GM10266 (cell line): ENCODE data around the gene CLDN25.

Experiments
- DNase-seq: peaks from one replicate; pipeline ENCODE4 v3.0.0; 2012; ENCODE audit errors: extremely low spot score
- TF ChIP-seq, protein P1 (sequence below): IDR thresholded peaks from 2 replicates; pipeline ENCODE4 v1.5.1; 2012; ENCODE audit warnings: mild to moderate bottlenecking, low read depth; ENCODE audit not compliant: control insufficient read depth, insufficient read depth; ENCODE audit errors: missing control alignments

CLDN25 gene

GRCh38 chr11:113764527-113765219 lies 14.9 kb upstream of the CLDN25 start:
- TF ChIP-seq, protein P1, sequence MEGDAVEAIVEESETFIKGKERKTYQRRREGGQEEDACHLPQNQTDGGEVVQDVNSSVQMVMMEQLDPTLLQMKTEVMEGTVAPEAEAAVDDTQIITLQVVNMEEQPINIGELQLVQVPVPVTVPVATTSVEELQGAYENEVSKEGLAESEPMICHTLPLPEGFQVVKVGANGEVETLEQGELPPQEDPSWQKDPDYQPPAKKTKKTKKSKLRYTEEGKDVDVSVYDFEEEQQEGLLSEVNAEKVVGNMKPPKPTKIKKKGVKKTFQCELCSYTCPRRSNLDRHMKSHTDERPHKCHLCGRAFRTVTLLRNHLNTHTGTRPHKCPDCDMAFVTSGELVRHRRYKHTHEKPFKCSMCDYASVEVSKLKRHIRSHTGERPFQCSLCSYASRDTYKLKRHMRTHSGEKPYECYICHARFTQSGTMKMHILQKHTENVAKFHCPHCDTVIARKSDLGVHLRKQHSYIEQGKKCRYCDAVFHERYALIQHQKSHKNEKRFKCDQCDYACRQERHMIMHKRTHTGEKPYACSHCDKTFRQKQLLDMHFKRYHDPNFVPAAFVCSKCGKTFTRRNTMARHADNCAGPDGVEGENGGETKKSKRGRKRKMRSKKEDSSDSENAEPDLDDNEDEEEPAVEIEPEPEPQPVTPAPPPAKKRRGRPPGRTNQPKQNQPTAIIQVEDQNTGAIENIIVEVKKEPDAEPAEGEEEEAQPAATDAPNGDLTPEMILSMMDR: no peak
- no peak for DNase-seq

GRCh38 chr11:113771964-113772363 lies 7.6 kb upstream of the CLDN25 start:
- TF ChIP-seq, protein P1: no peak

GRCh38 chr11:113773092-113773415 lies 6.5 kb upstream of the CLDN25 start:
- TF ChIP-seq, protein P1: no peak
- no peak for DNase-seq

More at GRCh38 chr11:113771964-113772363, 7.6 kb upstream of the CLDN25 start:
- DNase-seq: no peak

GRCh38 chr11:113773416-113774173 lies 6.0 kb upstream of the CLDN25 start, which contains the start of gene ZW10:
ZW10 (minus strand) TSS chr11:113773692; CDS start chr11:113773666, 26 bp downstream.
- TF ChIP-seq, protein P1: peak; percentile 73
- peak; percentile 87 for DNase-seq

- TF ChIP-seq, protein P1: no peak
Measured at GRCh38 chr11:113774174-113774503, 5.5 kb upstream of the CLDN25 start.

GRCh38 chr11:113778111-113778910 lies 1.3 kb upstream of the CLDN25 start:
- TF ChIP-seq, protein P1: no peak
- no peak for DNase-seq

More at GRCh38 chr11:113774174-113774503, 5.5 kb upstream of the CLDN25 start:
- DNase-seq: no peak
